MCF 10A (cell line): Measurements from ENCODE around the gene NLRP9. TPM values are rescaled to one million over a fixed set of nuclear protein-coding genes. Genes with fewer than 3 reads are reported as not detected.
"Not testable (repeated sequence)": the region's sequence is repeated elsewhere in the genome, so short reads cannot be mapped to it uniquely, and the experiment has no call there.

Experiments used
- BruUV-seq: library from RNA; stranded (reverse); fragments of 400-500 nt; replicated peaks from 2 replicates; lab custom pipeline; 2021; lab: Mats Ljungman, UMichigan
- CTCF ChIA-PET: fragments of 300-600 bp; sonication (Branson Sonifier 250); formaldehyde crosslinking; extraction: SDS; loops from one replicate; lab custom pipeline; 2021; ENCODE audit warnings: antibody characterized with exemption, inconsistent platforms; lab: Yijun Ruan, JAX
- POLR2A ChIA-PET: fragments of 300-600, 350-650 bp; sonication (Branson Sonifier 250); formaldehyde crosslinking; extraction: SDS; loops from one replicate; lab custom pipeline; 2020; ENCODE audit warnings: antibody characterized with exemption, inconsistent platforms; lab: Yijun Ruan, JAX
- DNase-seq: peaks from one replicate; pipeline ENCODE4 v3.0.0-alpha.2; 2018; ENCODE audit not compliant: unreplicated experiment
- H3K27ac Mint-ChIP-seq: one replicate; pipeline ENCODE4 v1.8.0; 2022; ENCODE audit warnings: mild to moderate bottlenecking, low read depth, mixed read lengths; ENCODE audit not compliant: unreplicated experiment
- H3K27me3 Mint-ChIP-seq: one replicate; pipeline ENCODE4 v1.8.0; 2022; ENCODE audit warnings: mixed read lengths; ENCODE audit not compliant: insufficient read depth, unreplicated experiment
- H3K36me3 Mint-ChIP-seq: one replicate; pipeline ENCODE4 v1.8.0; 2022; ENCODE audit warnings: mild to moderate bottlenecking, moderate library complexity, mixed read lengths; ENCODE audit not compliant: insufficient read depth, unreplicated experiment
- H3K4me1 Mint-ChIP-seq: one replicate; pipeline ENCODE4 v1.8.0; 2022; ENCODE audit warnings: mixed read lengths; ENCODE audit not compliant: insufficient read depth, unreplicated experiment
- H3K4me3 Mint-ChIP-seq: one replicate; pipeline ENCODE4 v1.8.0; 2022; ENCODE audit warnings: mild to moderate bottlenecking, moderate library complexity, mixed read lengths; ENCODE audit not compliant: unreplicated experiment
- H3K9me3 Mint-ChIP-seq: one replicate; pipeline ENCODE4 v1.8.0; 2022; ENCODE audit warnings: mixed read lengths; ENCODE audit not compliant: unreplicated experiment
- intact Hi-C: fragments of 100-400 bp; cut with micrococcal nuclease; formaldehyde crosslinking; loops from 2 replicates; pipeline ENCODE4 v1.14.1; 2022
- total RNA-seq: library from RNA; stranded (reverse); gene quantifications from 2 replicates; pipeline ENCODE4 v1.2.3, GENCODE V29; 2022
- TF ChIP-seq, protein P1 (sequence below): fragments of 200-600 bp; IDR thresholded peaks from one replicate; pipeline ENCODE4 v1.8.0; 2022; ENCODE audit warnings: antibody characterized with exemption, mild to moderate bottlenecking; ENCODE audit not compliant: unreplicated experiment

The NLRP9 gene
- total RNA-seq, 1 experiment from 2014 or later, result not detected

DNA sequence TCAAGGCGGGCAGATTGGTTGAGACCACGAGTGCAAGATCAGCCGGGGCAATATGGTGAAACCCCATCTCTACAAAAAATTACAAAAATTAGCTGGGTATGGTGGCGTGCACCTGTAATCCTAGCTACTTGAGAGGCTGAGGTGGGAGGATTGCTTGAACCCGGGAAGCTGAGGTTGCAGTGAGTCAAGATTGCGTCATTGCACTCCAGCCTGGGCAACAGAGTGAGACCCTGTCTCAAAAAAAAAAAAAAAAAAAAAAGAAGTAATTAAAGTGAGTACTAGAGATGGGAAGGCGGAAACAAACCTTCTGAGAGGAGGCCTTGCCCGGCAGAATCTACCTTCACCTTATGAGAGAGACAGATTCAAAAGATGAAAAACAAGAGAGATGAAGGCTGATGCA lies 14.7 kb downstream of the NLRP9 start:
- POLR2A ChIA-PET, result no interaction called here
- H3K27me3 Mint-ChIP-seq, result peaks cover 18% of the 10 kb centered on the region

DNA sequence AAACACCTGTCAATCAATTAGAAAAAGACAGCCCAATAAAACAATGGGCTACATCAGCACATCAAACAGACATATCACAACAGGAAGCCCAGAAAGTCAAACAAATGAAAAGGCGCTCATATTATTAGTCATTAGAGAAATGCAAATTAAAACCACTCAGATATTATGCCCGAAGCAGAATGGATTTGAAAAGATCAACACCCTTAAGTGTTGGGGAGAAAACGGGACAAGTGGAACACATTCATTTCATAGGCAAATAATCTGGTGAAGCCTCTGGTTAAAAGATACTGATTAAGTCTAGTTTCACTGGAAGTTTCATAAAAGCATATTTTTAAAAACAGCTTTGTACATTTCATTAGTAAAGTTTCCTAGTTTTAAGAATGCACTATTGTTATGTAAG lies 17.4 kb downstream of the NLRP9 start:
- intact Hi-C loops, result no loop called here
- BruUV-seq, result no TSS peak
- no peak for DNase-seq
- H3K4me1 Mint-ChIP-seq, result no peaks in the 10 kb centered on the region
- H3K36me3 Mint-ChIP-seq, result peaks cover 6% of the 10 kb centered on the region
- peaks cover 18% of the 10 kb centered on the region for H3K9me3 Mint-ChIP-seq
- H3K27ac Mint-ChIP-seq, result no peak overlapping the region
- no peak overlapping the region for H3K4me3 Mint-ChIP-seq
- POLR2A ChIA-PET, result no interaction called here
- TF ChIP-seq, protein P1, sequence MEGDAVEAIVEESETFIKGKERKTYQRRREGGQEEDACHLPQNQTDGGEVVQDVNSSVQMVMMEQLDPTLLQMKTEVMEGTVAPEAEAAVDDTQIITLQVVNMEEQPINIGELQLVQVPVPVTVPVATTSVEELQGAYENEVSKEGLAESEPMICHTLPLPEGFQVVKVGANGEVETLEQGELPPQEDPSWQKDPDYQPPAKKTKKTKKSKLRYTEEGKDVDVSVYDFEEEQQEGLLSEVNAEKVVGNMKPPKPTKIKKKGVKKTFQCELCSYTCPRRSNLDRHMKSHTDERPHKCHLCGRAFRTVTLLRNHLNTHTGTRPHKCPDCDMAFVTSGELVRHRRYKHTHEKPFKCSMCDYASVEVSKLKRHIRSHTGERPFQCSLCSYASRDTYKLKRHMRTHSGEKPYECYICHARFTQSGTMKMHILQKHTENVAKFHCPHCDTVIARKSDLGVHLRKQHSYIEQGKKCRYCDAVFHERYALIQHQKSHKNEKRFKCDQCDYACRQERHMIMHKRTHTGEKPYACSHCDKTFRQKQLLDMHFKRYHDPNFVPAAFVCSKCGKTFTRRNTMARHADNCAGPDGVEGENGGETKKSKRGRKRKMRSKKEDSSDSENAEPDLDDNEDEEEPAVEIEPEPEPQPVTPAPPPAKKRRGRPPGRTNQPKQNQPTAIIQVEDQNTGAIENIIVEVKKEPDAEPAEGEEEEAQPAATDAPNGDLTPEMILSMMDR, result no peak
- CTCF ChIA-PET, result no interaction called here
- peaks cover 23% of the 10 kb centered on the region for H3K27me3 Mint-ChIP-seq

More for the DNA sequence above, 14.7 kb downstream of the NLRP9 start:
- TF ChIP-seq, protein P1, result no peak
- no TSS peak for BruUV-seq
- DNase-seq, result no peak
- H3K36me3 Mint-ChIP-seq, result peaks cover 5% of the 10 kb centered on the region
- intact Hi-C loops, result no loop called here
- CTCF ChIA-PET, result interaction anchor here (0.7 kb wide), 1 partner anchor 90 kb away, joined by 3 read pairs; no protein-coding TSS in a partner anchor
- no peak overlapping the region for H3K27ac Mint-ChIP-seq
- H3K4me3 Mint-ChIP-seq, result no peak overlapping the region
- H3K9me3 Mint-ChIP-seq, result peaks cover 16% of the 10 kb centered on the region
- no peaks in the 10 kb centered on the region for H3K4me1 Mint-ChIP-seq

DNA sequence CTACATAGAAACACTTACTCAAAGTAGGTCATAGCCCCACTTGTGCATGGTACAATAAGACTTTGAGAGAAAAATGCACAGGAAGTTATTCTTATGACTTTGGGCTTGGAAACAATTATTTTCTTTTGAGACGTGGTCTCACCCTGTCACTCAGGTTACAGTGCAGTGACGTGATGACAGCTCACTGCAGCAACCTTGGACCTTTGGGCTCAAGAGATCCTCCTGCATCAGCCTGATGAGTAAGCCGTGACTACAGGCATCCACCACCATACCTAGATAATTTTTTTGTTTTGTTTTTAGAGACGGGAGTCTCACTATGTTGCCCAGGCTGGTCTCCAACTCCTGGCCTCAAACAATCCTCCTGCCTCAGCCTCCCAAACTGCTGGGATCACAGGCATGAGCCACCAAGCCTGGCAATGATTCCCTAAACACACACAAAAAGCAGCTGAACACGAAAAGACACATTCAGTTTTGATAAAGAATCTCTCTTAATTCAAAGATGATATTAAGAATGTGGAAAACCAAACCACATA lies 17.9 kb downstream of the NLRP9 start:
- ChIA-PET POLR2A (no interaction called here), CTCF (interaction anchor here (1.6 kb wide), 1 partner anchor 8 kb away, joined by 5 read pairs; no protein-coding TSS in a partner anchor)
- Mint-ChIP-seq H3K9me3 (peaks cover 18% of the 10 kb centered on the region), H3K36me3 (peaks cover 6% of the 10 kb centered on the region), H3K4me3 (no peak overlapping the region), H3K27ac (no peak overlapping the region), H3K4me1 (no peaks in the 10 kb centered on the region), H3K27me3 (peaks cover 23% of the 10 kb centered on the region)
- no TSS peak for BruUV-seq
- TF ChIP-seq, protein P1, result no peak
- no peak for DNase-seq
- intact Hi-C loops, result no loop called here

DNA sequence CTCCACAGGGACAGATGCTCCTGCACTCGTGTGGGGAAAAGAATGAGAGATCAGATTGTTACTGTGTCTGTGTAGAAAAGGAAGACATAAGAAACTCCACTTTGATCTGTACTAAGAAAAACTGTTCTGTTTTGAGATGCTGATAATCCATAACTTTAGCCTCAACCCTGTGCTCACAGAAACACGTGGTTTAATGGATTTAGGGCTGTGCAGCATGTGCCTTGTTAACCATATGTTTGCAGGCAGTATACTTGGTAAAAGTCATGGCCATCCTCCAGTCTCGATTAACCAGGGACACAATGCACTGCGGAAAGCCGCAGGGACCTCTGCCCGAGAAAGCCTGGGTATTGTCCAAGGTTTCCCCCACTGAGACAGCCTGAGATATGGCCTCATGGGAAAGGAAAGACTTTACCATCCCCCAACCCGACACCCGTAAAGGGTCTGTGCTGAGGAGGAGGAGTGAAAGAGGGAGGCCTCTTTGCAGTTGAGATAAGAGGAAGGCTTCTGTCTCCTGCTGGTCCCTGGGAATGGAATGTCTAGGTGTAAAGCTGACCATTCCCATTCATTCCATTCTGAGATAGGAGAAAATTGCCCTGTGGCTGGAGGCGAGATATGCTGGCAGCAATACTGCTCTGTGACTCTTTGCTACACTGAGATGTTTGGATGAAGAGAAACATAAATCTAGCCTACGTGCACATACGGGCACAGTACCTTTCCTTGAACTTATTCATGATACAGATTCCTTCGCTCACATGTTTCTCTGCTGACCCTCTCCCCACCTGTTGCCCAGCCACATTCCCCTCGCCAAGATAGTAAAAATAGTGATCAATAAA lies 20.1 kb downstream of the NLRP9 start:
- H3K4me1 Mint-ChIP-seq, H3K4me3 Mint-ChIP-seq, H3K36me3 Mint-ChIP-seq, CTCF ChIA-PET, intact Hi-C loops, BruUV-seq, H3K27ac Mint-ChIP-seq, DNase-seq: not testable (repeated sequence)
- peaks cover 20% of the 10 kb centered on the region for H3K9me3 Mint-ChIP-seq
- peaks cover 23% of the 10 kb centered on the region for H3K27me3 Mint-ChIP-seq
- POLR2A ChIA-PET, result interaction anchor here (0.6 kb wide), 1 partner anchor 225 kb away, joined by 3 read pairs; no protein-coding TSS in a partner anchor
